ENCODE measurements around the gene ABCD3.
"Not testable (repeated sequence)": the region's sequence is repeated elsewhere in the genome, so short reads cannot be mapped to it uniquely, and the experiment has no call there.

Gene ABCD3

GRCh38 chr1:94434365-94435045, 16.3 kb downstream of the ABCD3 start:
- Histone ChIP-seq H3K9me3 (ENCODE audit: control insufficient read depth, insufficient read depth, low read length) (peaks cover 2% of the 10 kb centered on the region; the same call in 1 of the 2 replicates), H3K4me3 (ENCODE audit: low read depth, low read length) (no peak overlapping the region), H3K9ac (ENCODE audit: low read depth, low read length) (no peak overlapping the region), H3K27ac (ENCODE audit: low read depth, low read length) (no peak overlapping the region), H3K36me3 (ENCODE audit: control insufficient read depth, insufficient read depth, low read length) (no peaks in the 10 kb centered on the region), H3K4me1 (ENCODE audit: control insufficient read depth, insufficient read depth, low read length) (no peaks in the 10 kb centered on the region), H3K27me3 (ENCODE audit: control insufficient read depth, insufficient read depth, low read length) (no peaks in the 10 kb centered on the region)

GRCh38 chr1:94438692-94439276, 20.6 kb downstream of the ABCD3 start:
- Histone ChIP-seq H3K27me3 (ENCODE audit: control insufficient read depth, insufficient read depth, low read length) (no peaks in the 10 kb centered on the region), H3K9ac (ENCODE audit: low read depth, low read length) (no peak overlapping the region), H3K27ac (ENCODE audit: low read depth, low read length) (no peak overlapping the region), H3K9me3 (ENCODE audit: control insufficient read depth, insufficient read depth, low read length) (peaks cover 16% of the 10 kb centered on the region), H3K4me1 (ENCODE audit: control insufficient read depth, insufficient read depth, low read length) (no peaks in the 10 kb centered on the region), H3K36me3 (ENCODE audit: control insufficient read depth, insufficient read depth, low read length) (no peaks in the 10 kb centered on the region), H3K4me3 (ENCODE audit: low read depth, low read length) (no peak overlapping the region)

- no peak overlapping the region for H3K9ac ChIP-seq (ENCODE audit: low read depth, low read length)
- H3K27ac ChIP-seq (ENCODE audit: low read depth, low read length): no peak overlapping the region
- H3K9me3 ChIP-seq (ENCODE audit: control insufficient read depth, insufficient read depth, low read length): peaks cover 26% of the 10 kb centered on the region
- no peak overlapping the region for H3K4me3 ChIP-seq (ENCODE audit: low read depth, low read length)
- no peaks in the 10 kb centered on the region for H3K27me3 ChIP-seq (ENCODE audit: control insufficient read depth, insufficient read depth, low read length)
- no peaks in the 10 kb centered on the region for H3K36me3 ChIP-seq (ENCODE audit: control insufficient read depth, insufficient read depth, low read length)
- no peaks in the 10 kb centered on the region for H3K4me1 ChIP-seq (ENCODE audit: control insufficient read depth, insufficient read depth, low read length)
Measured at GRCh38 chr1:94440088-94440487, 21.9 kb downstream of the ABCD3 start.

GRCh38 chr1:94443067-94443466, 24.9 kb downstream of the ABCD3 start:
- not testable (repeated sequence) for H3K4me1 ChIP-seq (ENCODE audit: control insufficient read depth, insufficient read depth, low read length); H3K27me3 ChIP-seq (ENCODE audit: control insufficient read depth, insufficient read depth, low read length); H3K4me3 ChIP-seq (ENCODE audit: low read depth, low read length); H3K27ac ChIP-seq (ENCODE audit: low read depth, low read length); H3K9ac ChIP-seq (ENCODE audit: low read depth, low read length); H3K36me3 ChIP-seq (ENCODE audit: control insufficient read depth, insufficient read depth, low read length)
- peaks cover 47% of the 10 kb centered on the region for H3K9me3 ChIP-seq (ENCODE audit: control insufficient read depth, insufficient read depth, low read length)

DNA sequence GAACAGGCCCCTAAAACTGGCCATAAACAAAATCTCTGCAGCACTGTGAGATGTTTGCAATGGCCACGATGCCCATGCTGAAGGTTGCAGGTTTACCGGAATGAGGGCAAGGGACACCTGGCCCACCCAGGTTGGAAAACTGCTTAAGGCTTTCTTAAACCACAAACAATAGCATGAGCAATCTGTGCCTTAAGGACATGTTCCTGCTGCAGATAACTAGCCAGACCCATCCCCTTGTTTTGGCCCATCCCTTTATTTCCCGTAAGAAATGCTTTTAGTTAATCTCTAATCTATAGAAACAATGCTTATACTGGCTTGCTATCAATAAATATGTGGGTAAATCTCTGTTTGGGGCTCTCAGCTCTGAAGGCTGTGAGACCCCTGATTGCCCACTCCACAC, 26.6 kb downstream of the ABCD3 start:
- not testable (repeated sequence) for H3K36me3 ChIP-seq (ENCODE audit: control insufficient read depth, insufficient read depth, low read length); H3K4me3 ChIP-seq (ENCODE audit: low read depth, low read length); H3K4me1 ChIP-seq (ENCODE audit: control insufficient read depth, insufficient read depth, low read length); H3K27ac ChIP-seq (ENCODE audit: low read depth, low read length); H3K27me3 ChIP-seq (ENCODE audit: control insufficient read depth, insufficient read depth, low read length); H3K9ac ChIP-seq (ENCODE audit: low read depth, low read length)
- peaks cover 62% of the 10 kb centered on the region for H3K9me3 ChIP-seq (ENCODE audit: control insufficient read depth, insufficient read depth, low read length)

DNA sequence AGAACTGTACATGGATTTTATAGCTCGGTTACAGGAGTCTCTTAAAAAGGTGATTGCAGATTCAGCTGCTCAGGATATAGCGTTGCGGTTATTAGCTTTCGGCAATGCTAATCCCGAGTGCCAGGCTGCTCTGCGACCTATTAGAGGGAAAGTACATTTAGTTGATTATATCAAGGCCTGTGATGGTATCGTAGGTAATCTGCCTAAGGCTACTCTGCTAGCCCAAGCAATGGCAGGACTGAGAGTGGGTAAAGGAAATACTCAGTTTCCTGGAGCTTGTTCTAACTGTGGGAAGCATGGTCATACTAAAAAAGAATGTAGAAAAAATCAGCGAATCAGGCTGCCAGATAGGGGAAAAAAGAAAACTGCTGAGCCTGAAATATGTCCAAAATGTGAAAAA, 27.5 kb downstream of the ABCD3 start:
- not testable (repeated sequence) for H3K27me3 ChIP-seq (ENCODE audit: control insufficient read depth, insufficient read depth, low read length); H3K9ac ChIP-seq (ENCODE audit: low read depth, low read length); H3K4me3 ChIP-seq (ENCODE audit: low read depth, low read length); H3K4me1 ChIP-seq (ENCODE audit: control insufficient read depth, insufficient read depth, low read length)
- Histone ChIP-seq H3K9me3 (ENCODE audit: control insufficient read depth, insufficient read depth, low read length) (peaks cover 70% of the 10 kb centered on the region), H3K27ac (ENCODE audit: low read depth, low read length) (peak overlapping the region; percentile 28), H3K36me3 (ENCODE audit: control insufficient read depth, insufficient read depth, low read length) (peaks cover 11% of the 10 kb centered on the region; the same call in 1 of the 2 replicates)

DNA sequence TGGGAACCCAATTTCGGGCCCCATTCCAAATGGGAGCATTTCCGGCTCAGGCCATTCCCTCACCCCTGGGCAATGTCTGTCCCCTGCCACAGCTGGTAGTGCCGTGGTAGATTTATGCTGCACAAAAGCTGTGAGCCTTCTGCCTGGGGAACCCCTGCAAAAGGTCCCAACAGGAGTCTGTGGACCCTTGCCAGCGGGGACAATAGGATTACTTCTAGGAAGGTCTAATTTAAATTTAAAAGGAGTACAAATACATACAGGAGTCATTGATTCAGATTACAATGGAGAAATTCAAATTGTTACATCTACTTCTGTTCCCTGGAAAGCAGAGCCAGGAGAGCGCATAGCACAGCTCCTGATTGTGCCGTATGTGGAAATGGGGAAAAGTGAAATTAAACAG, 28.0 kb downstream of the ABCD3 start:
- H3K27ac ChIP-seq (ENCODE audit: low read depth, low read length); H3K4me3 ChIP-seq (ENCODE audit: low read depth, low read length); H3K27me3 ChIP-seq (ENCODE audit: control insufficient read depth, insufficient read depth, low read length); H3K9ac ChIP-seq (ENCODE audit: low read depth, low read length); H3K4me1 ChIP-seq (ENCODE audit: control insufficient read depth, insufficient read depth, low read length): not testable (repeated sequence)
- H3K36me3 ChIP-seq (ENCODE audit: control insufficient read depth, insufficient read depth, low read length): peaks cover 14% of the 10 kb centered on the region; the same call in 1 of the 2 replicates
- H3K9me3 ChIP-seq (ENCODE audit: control insufficient read depth, insufficient read depth, low read length): peaks cover 75% of the 10 kb centered on the region

DNA sequence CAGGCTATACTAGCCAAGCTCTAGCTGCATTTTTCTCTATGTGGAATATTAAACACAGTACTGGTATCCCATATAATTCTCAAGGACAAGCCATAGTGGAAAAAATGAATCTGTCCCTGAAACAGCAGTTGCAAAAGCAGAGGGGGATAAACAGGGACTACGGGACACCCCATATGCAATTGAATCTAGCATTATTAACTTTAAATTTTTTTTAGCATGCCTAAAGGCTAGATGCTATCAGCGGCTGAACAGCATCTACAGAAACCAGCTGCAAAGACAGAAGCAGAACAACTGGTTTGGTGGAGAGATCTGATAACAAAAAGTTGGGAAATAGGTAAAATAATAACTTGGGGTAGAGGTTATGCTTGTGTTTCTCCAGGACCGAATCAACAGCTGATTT, 30.6 kb downstream of the ABCD3 start:
- H3K36me3 ChIP-seq (ENCODE audit: control insufficient read depth, insufficient read depth, low read length): peaks cover 16% of the 10 kb centered on the region; the same call in 1 of the 2 replicates
- not testable (repeated sequence) for H3K27ac ChIP-seq (ENCODE audit: low read depth, low read length); H3K27me3 ChIP-seq (ENCODE audit: control insufficient read depth, insufficient read depth, low read length); H3K4me1 ChIP-seq (ENCODE audit: control insufficient read depth, insufficient read depth, low read length); H3K4me3 ChIP-seq (ENCODE audit: low read depth, low read length); H3K9ac ChIP-seq (ENCODE audit: low read depth, low read length)
- H3K9me3 ChIP-seq (ENCODE audit: control insufficient read depth, insufficient read depth, low read length): peaks cover 72% of the 10 kb centered on the region

DNA sequence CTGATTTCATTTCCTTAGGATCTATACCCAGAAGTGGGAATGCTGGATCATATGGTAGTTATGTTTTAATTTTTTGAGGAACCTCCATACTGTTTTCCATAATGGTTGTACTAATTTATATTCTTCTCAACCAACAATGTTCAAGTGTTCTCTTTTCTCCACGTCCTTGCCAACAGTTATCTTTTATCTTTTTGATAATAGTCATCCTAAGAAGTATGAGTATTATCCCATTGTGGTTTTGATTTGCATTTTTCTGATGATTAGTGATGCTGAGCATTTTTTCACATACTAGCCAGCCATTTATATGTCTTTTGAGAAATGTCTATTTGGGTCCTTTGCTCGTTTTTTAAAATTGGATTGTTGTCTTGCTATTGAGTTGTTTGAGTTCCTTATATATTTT, 38.5 kb downstream of the ABCD3 start:
- H3K27ac ChIP-seq (ENCODE audit: low read depth, low read length): no peak overlapping the region
- no peak overlapping the region for H3K9ac ChIP-seq (ENCODE audit: low read depth, low read length)
- H3K27me3 ChIP-seq (ENCODE audit: control insufficient read depth, insufficient read depth, low read length): no peaks in the 10 kb centered on the region
- no peak overlapping the region for H3K4me3 ChIP-seq (ENCODE audit: low read depth, low read length)
- H3K36me3 ChIP-seq (ENCODE audit: control insufficient read depth, insufficient read depth, low read length): no peaks in the 10 kb centered on the region
- no peaks in the 10 kb centered on the region for H3K4me1 ChIP-seq (ENCODE audit: control insufficient read depth, insufficient read depth, low read length)
- peaks cover 4% of the 10 kb centered on the region; the same call in 1 of the 2 replicates for H3K9me3 ChIP-seq (ENCODE audit: control insufficient read depth, insufficient read depth, low read length)

- Histone ChIP-seq H3K4me3 (ENCODE audit: low read depth, low read length) (no peak overlapping the region), H3K9me3 (ENCODE audit: control insufficient read depth, insufficient read depth, low read length) (no peaks in the 10 kb centered on the region; the same call in 1 of the 2 replicates), H3K27ac (ENCODE audit: low read depth, low read length) (no peak overlapping the region), H3K4me1 (ENCODE audit: control insufficient read depth, insufficient read depth, low read length) (no peaks in the 10 kb centered on the region), H3K36me3 (ENCODE audit: control insufficient read depth, insufficient read depth, low read length) (peaks cover 22% of the 10 kb centered on the region), H3K27me3 (ENCODE audit: control insufficient read depth, insufficient read depth, low read length) (no peaks in the 10 kb centered on the region), H3K9ac (ENCODE audit: low read depth, low read length) (no peak overlapping the region)
Measured at GRCh38 chr1:94462606-94463005, 44.4 kb downstream of the ABCD3 start.

DNA sequence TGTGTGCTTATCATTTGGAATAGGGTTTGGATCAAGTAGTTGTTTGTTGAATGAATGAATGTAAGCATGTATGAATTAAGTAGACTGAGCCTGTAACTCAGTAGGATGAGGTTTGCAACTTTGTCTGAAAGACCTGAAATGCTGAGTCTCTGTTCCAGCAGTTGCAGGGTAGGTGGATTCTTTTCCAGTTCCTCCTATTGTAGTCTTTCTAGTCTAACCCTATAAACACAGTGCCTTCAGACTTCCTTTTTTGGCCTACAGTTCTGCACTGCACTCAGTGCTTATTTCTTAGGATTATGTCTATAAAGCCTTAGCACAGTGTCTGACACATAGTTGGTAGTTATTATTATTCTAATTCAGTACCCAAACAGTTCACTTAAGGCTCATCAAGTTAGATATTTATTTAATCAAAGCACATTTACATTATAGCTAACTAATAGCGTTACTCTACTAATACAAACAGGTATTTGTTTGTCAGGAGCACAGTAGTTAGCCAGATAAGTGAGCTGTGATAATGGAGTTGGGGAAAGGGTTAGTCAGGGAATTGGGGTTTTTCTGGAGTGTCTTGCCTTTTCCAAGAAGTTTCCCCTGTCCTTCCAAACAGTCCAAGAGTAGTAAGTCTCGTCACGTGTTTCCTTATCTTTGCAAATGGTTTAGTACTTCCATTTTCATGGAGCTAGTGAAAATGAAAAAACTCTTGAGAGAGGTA, 45.0 kb downstream of the ABCD3 start:
- Histone ChIP-seq H3K4me1 (ENCODE audit: control insufficient read depth, insufficient read depth, low read length) (no peaks in the 10 kb centered on the region), H3K9ac (ENCODE audit: low read depth, low read length) (no peak overlapping the region), H3K36me3 (ENCODE audit: control insufficient read depth, insufficient read depth, low read length) (peaks cover 22% of the 10 kb centered on the region), H3K27me3 (ENCODE audit: control insufficient read depth, insufficient read depth, low read length) (no peaks in the 10 kb centered on the region), H3K4me3 (ENCODE audit: low read depth, low read length) (no peak overlapping the region), H3K9me3 (ENCODE audit: control insufficient read depth, insufficient read depth, low read length) (no peaks in the 10 kb centered on the region; the same call in 1 of the 2 replicates), H3K27ac (ENCODE audit: low read depth, low read length) (no peak overlapping the region)
